Measurements from ENCODE around the gene PDE6D. TPM values are rescaled to one million over a fixed set of nuclear protein-coding genes. Genes with fewer than 3 reads are reported as not detected.

The PDE6D gene
- total RNA-seq, 1 experiment from 2014 or later, result 43.8 TPM

GRCh38 chr2:231701456-231702373, 79.4 kb downstream of the PDE6D start:
- H3K36me3 ChIP-seq (ENCODE audit: low read depth, low read length), result no peaks in the 10 kb centered on the region
- ATAC-seq, result peak; percentile 16; the same call in 1 of the 2 replicates
- H3K4me3 ChIP-seq (ENCODE audit: low read length), result no peak overlapping the region
- peaks cover 6% of the 10 kb centered on the region; the same call in 1 of the 2 replicates for H3K4me1 ChIP-seq (ENCODE audit: insufficient read depth, low read length)
- H3K9me3 ChIP-seq (ENCODE audit: low read length), result no peaks in the 10 kb centered on the region
- H2AFZ ChIP-seq (ENCODE audit: low read length), result no peak overlapping the region
- intact Hi-C loops (cut with micrococcal nuclease), result no loop called here
- CTCF ChIA-PET, result no interaction called here
- H3K4me2 ChIP-seq (ENCODE audit: low read length), result no peak overlapping the region
- DNase-seq, result no peak
- peaks cover 15% of the 10 kb centered on the region for H3K79me2 ChIP-seq (ENCODE audit: low read length)
- no peaks in the 10 kb centered on the region for H3K9me2 ChIP-seq (replicated peaks; ENCODE audit: low read length)
- no peak overlapping the region for H3K27ac ChIP-seq (ENCODE audit: low read length)
- POLR2A ChIA-PET (ENCODE audit: unreplicated experiment), result no interaction called here
- no peaks in the 10 kb centered on the region for H3K27me3 ChIP-seq (ENCODE audit: low read length)
- no peak overlapping the region for H3K9ac ChIP-seq (ENCODE audit: low read length)
- no TSS peak for BruUV-seq (replicated peaks)
- no peaks in the 10 kb centered on the region for H3F3A ChIP-seq (ENCODE audit: low read length, unreplicated experiment)
- H4K20me1 ChIP-seq (ENCODE audit: low read length), result no peaks in the 10 kb centered on the region
- no peak for TF ChIP-seq CTCF (conservative IDR thresholded peaks at IDR 0.05; ENCODE audit: low read depth, low read length)
- no peak for TF ChIP-seq EZH2 (IDR thresholded peaks at IDR 0.05; ENCODE audit: low read length, unreplicated experiment)
- no peak for TF ChIP-seq EZH2phosphoT487 (IDR thresholded peaks at IDR 0.05; ENCODE audit: borderline replicate concordance, low read length)

- POLR2A ChIA-PET (ENCODE audit: unreplicated experiment), result no interaction called here
- ATAC-seq, result no peak
- no TSS peak for BruUV-seq (replicated peaks)
Observed at GRCh38 chr2:231699006-231699405, 82.1 kb downstream of the PDE6D start.

More at GRCh38 chr2:231699006-231699405, 82.1 kb downstream of the PDE6D start:
- CTCF ChIA-PET, result interaction anchor here (0.5 kb wide), 1 partner anchor 21 kb away, joined by 4 read pairs; no protein-coding TSS in a partner anchor
- no peak for DNase-seq
- Histone ChIP-seq H3K79me2 (ENCODE audit: low read length) (no peaks in the 10 kb centered on the region), H3F3A (ENCODE audit: low read length, unreplicated experiment) (no peaks in the 10 kb centered on the region), H3K27ac (ENCODE audit: low read length) (no peak overlapping the region), H2AFZ (ENCODE audit: low read length) (no peak overlapping the region), H3K27me3 (ENCODE audit: low read length) (no peaks in the 10 kb centered on the region), H3K9me2 (replicated peaks; ENCODE audit: low read length) (no peaks in the 10 kb centered on the region), H3K9me3 (ENCODE audit: low read length) (no peaks in the 10 kb centered on the region), H4K20me1 (ENCODE audit: low read length) (no peaks in the 10 kb centered on the region), H3K36me3 (ENCODE audit: low read depth, low read length) (no peaks in the 10 kb centered on the region), H3K4me3 (ENCODE audit: low read length) (no peak overlapping the region), H3K9ac (ENCODE audit: low read length) (no peak overlapping the region), H3K4me2 (ENCODE audit: low read length) (no peak overlapping the region), H3K4me1 (ENCODE audit: insufficient read depth, low read length) (no peaks in the 10 kb centered on the region)
- intact Hi-C loops (cut with micrococcal nuclease), result no loop called here
- TF ChIP-seq EZH2 (IDR thresholded peaks at IDR 0.05; ENCODE audit: low read length, unreplicated experiment), result no peak
- TF ChIP-seq CTCF (conservative IDR thresholded peaks at IDR 0.05; ENCODE audit: low read depth, low read length), result no peak
- no peak for TF ChIP-seq EZH2phosphoT487 (IDR thresholded peaks at IDR 0.05; ENCODE audit: borderline replicate concordance, low read length)

Data from PC-3 (cell line).